Stimulated activated CD4-positive, alpha-beta T cell treated with anti-CD3 and anti-CD28 coated beads, Interleukin-12 subunit alpha, Interleukin-12 subunit beta, amount 100 ng/mL, for 24 hours (primary cell): Measurements from ENCODE around the gene CASP10.
"Not testable (repeated sequence)": the region's sequence is repeated elsewhere in the genome, so short reads cannot be mapped to it uniquely, and the experiment has no call there.

Experiments used
- DNase-seq, 2 experiments: peaks; one replicate each; pipeline ENCODE4 v3.0.0-alpha.2; 2020; ENCODE audit warnings: low read depth in 2 of 2

CASP10 gene, protein sequence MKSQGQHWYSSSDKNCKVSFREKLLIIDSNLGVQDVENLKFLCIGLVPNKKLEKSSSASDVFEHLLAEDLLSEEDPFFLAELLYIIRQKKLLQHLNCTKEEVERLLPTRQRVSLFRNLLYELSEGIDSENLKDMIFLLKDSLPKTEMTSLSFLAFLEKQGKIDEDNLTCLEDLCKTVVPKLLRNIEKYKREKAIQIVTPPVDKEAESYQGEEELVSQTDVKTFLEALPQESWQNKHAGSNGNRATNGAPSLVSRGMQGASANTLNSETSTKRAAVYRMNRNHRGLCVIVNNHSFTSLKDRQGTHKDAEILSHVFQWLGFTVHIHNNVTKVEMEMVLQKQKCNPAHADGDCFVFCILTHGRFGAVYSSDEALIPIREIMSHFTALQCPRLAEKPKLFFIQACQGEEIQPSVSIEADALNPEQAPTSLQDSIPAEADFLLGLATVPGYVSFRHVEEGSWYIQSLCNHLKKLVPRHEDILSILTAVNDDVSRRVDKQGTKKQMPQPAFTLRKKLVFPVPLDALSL

DNA sequence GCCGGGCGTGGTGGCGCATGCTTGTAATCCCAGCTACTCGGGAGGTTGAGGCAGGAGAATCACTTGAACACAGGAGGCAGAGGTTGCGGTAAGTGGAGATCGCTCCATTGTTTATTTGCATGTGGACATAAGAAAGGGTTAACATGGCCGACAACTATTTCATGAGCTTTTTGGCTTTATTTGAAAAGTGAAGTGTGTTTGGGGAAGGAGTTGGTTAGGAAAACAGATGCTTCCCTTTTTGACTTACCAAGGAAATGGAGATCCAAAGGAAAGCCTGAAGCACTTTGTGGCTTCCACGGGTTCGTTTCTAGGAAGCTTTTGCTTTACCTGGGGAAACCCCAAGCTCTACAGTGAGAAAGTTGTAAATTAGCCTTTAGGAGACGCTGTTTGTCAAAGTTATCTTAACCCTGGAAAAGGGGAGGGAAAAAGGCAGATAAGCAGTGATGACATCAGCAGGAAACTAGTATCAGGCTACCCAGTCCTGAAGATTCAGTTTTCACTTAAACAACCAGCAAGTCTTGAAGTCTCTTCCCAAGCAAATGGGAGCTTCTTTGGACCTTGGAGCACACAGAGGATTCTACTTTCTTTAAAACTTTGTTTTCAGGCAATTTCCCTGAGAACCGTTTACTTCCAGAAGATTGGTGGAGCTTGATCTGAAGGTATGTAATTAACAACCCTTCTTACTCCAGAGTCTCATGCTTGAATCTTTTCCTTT lies at the start of gene CASP10:
TSS of gene CASP10 (plus strand) at position 492 of the 715 bp plus-strand sequence. CDS start 2,637 bp downstream, outside the sequence.
- no peak for DNase-seq

DNA sequence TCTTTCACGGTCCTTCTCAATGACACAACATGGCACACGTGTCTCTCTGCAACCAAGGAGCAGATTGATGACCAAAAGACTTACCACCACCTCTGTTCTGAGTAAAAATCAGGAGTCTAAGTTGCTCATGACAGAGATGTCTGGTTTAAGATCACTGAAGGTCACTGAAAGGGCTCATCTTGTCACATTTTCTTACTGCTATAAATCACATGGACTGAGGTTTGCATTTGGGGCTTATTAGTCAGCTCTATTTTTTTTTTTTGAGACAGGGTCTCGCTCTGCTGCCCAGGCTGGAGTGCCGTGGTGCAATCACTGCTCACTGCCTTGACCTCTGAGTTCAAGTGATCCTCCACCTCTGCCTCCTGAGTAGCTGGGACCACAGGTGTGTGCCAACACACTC lies 47.6 kb upstream of the CASP10 start:
- no peak for DNase-seq

DNA sequence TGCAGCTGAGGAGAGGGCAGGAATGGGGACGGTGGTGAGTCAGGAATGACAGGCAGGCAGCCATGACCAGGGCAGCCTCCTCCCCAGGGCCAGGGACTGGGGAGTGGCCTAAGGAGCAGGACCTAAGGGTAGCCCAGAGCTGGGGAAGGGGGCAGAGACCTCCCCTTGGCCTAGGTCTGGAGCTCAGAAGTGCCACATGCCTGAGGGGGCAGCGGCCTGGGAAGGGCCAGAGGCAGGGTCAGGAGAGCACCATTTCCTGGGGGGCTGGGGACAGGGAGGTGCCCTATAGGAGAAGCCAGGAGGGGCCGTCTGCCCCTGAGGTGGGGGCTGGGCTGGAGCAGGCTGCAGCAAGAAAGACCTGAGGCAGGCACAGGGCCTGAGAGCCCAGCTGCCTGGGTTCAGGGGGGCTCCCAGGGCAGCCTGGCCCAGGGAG lies 46.0 kb upstream of the CASP10 start:
- DNase-seq = no peak

DNA sequence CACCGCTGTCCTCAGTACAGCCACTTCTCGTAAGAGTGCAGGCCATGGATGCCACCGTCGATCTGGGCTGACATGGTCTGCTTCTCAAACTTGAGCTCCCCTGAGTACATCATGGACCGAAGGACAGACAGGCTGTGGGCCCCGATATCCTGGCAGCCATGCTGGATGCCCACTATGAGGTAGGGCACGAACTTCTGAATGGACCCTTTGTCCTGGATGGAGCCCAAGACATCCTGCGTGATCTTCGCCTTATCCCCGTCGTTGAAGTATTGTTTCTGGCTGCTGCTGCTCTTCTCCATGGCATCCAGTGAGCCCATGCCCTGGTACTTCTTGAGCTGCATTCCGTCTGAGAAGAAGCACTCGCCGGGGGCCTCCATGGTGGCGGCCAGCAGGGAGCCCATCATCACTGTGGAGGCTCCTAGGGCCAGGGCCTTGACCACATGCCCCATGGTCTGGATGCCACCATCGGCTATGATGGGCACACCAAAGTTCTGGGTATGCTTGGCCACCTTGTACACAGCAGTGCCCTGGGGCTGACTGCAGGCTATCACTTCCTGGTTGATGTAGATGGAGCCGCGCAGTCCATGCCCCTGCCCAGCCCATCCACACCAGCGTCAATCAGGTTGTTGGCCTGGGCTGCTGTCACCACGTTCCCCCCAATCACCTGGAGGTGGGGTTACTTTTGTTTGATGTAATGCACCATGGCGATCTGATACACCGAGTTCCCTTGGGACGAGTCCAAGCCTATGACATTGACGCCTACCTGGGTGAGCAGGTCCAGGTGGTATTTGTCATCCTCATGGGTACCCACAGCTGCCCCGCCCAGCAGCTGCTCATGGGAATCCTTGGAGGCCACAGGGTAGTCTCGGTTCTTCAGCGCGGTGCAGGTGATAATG lies 45.2 kb upstream of the CASP10 start:
- no peak for DNase-seq

DNA sequence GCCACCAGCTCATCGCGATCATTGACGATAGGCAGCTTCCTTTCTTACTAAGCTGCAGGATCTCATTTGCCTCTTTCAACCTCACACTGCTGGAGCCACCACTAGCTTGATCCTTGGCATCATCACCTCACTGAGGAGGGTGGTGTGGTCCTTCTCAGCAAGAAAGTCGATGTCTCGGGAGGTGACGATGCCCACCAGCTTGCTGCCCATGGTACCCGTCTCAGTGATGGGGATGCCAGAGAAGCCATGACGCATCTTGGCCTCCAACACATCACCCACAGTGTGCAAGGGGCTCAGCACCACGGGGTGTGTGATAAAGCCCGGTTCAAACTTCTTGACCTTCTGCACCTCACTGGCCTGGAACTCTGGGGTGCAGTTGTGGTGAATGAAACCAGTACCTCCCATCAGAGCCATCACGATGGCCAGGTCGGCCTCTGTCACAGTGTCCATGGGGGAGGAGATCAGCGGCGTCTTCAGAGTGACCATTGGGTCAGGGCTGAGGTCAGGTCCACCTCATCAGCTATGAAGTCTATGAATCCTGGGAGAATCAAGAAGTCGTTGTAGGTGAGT lies 44.5 kb upstream of the CASP10 start:
- DNase-seq = no peak

DNA sequence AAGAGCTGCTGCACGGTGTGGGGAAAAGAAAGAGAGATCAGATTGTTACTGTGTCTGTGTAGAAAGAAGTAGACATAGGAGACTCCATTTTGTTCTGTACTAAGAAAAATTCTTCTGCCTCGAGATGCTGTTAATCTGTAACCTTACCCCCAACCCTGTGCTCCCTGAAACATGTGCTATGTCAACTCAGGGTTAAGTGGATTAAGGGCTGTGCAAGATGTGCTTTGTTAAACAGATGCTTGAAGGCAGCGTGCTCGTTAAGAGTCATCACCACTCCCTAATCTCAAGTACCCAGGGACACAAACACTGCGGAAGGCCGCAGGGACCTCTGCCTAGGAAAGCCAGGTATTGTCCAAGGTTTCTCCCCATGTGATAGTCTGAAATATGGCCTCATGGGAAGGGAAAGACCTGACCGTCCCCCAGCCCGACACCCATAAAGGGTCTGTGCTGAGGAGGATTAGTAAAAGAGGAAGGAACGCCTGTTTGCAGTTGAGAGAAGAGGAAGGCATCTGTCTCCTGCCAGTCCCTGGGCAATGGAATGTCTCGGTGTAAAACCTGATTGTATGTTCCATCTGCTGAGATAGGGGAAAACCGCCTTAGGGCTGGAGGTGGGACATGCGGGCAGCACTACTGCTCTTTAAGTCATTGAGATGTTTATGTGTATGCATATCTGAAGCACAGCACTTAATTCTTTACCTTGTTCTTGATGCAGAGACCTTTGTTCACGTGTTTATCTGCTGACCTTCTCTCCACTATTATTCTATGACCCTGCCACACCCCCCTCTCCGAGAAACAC lies 43.8 kb upstream of the CASP10 start:
- not testable (repeated sequence) for DNase-seq

DNA sequence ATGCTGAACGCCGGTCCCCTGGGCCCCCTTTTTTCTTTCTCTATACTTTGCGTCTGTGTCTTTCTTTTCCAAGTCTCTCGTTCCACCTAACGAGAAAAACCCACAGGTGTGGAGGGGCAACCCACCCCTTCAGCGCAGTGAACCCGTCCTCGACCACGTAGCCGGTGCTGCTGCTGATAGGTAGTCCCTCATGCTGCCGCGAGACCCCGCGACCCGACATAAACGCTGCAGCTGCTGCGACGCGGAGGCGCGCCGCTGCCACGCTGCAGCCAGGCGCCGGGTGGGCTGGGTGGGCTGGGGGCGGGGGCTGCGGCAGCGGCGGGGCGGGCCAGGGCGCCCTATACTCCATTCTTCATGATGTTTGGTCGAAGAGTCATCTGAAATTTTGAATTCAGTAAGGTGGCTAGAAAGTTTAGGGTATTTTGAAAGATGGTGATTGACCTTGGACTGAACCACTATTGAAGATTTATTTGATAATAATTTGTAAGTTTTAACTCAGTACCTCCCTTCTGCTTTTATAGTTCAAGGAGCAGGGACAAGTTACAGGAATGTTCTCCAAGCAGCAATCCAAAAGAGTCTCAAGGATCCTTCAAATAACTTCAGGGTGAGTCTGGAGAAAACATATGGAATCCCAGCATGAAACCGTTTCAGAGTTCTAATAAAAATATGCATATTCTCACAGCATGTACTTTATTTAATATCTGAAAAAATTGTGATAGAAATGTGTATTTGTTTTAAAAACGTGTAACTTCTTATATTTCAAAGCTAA lies 42.9 kb upstream of the CASP10 start:
- DNase-seq = no peak

DNA sequence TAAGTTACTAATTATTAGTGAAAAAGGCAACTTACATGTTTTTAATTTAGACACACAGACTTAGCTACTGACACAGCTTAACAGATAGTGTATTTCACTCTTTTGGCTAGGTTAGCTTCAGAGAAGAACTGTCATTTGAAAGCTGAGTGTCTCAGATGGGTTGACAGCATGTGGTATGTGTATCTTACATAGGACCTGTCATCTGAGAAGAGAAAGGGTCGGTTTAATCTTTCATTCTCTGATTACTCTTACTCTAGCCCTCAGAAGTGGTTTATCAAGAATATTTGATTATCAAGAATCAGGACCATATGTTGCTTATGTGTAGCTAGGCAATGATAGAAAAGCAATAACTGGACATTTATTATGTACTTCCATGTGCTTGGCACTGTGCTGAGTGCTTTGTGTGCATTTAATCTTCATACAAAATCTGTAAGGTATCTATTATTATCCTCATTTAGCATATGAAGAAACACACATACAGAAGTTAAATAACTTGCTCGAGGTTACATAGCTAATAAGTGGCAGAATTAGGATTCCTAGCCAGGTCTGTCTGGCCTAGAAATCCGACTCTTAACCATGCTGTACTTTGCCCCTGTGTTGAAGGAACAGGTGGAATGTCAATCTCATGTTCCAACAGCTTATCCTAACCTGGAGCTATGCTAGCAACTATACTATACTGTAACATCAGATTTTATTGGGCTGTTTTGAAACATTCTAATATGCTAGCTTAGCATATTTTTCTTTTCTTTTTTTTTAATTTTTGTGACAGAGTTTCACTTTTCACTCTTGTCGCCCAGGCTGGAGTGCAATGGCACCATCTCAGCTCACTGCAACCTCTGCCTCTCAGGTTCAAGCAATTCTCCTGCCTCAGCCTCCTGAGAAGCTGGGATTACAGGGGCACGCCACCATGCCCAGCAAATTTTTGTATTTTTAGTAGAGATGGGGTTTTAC lies 38.6 kb upstream of the CASP10 start:
- DNase-seq = no peak

DNA sequence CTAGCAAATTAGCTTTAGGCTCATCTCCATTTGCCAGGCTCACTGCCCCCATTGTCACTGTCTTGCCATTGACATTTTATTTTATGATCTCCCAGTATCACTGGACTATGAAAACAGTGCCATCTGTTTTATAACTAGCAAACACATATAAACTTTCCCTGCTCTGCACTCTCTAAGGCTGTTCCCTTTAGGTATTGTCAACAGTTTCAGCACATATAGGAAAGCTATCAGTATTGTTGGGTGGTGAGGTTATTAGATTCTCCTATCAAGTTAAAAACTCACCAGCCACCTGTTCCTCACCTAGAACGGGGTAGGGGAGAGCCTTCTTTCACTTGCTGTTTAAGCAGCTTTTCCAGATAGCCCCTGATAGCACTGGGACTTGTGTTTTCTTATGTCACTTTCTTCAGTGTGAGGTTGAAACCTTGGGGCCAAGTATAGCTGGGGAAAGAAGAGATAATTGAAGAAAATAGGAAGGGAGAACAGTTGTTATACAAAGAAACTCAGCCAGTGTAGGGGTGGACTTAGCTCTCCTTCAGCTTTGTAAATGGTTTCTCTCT lies 34.4 kb upstream of the CASP10 start:
- no peak for DNase-seq

DNA sequence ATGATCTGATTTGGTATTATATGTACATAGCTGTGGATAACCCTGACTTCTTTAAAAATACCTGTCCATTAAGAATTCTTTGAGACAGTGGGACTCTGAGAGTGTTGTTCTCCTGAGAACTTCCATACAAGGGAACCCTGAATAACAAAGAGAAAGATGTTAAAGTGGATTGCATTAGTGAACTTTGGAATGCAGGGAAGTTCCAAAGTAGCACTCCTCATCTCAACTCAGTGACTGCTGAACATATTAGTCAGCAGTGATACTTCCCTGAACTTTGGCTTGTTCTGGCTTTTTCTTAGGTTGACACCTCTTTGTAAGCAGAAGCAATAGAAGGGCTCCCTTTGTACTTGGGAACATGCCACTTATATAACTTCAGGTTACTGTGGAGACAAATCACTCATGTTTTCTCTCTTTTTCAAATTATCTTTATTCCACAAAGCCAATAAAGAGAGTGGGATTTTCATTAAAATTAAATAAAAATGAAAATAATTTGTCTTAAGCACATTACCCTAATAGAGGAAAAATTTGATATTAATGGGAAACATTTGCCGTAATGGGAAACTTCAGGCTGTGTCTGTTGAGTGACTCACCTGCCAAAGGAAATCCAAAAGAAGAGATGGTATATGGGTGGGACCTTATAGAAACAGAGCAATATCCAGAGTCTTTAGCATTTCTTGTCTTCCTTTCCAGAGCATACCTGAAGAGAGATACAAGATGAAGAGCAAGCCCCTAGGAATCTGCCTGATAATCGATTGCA lies 33.7 kb upstream of the CASP10 start:
- DNase-seq = no peak

DNA sequence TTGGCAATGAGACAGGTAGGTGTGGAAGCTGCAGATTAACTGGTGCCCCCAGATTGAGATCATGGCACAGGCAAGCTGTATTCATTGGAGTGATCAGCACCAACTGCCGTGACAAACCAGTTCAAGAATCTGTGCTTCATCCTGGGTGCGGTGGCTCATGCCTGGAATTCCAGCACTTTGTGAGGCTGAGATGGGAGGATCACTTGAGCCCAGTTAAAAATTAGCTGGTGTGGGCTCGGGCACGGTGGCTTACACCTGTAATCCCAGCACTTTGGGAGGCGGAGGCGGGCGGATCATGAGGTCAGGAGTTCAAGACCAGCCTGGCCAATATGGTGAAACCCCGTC lies 33.1 kb upstream of the CASP10 start:
- DNase-seq = not testable (repeated sequence)

DNA sequence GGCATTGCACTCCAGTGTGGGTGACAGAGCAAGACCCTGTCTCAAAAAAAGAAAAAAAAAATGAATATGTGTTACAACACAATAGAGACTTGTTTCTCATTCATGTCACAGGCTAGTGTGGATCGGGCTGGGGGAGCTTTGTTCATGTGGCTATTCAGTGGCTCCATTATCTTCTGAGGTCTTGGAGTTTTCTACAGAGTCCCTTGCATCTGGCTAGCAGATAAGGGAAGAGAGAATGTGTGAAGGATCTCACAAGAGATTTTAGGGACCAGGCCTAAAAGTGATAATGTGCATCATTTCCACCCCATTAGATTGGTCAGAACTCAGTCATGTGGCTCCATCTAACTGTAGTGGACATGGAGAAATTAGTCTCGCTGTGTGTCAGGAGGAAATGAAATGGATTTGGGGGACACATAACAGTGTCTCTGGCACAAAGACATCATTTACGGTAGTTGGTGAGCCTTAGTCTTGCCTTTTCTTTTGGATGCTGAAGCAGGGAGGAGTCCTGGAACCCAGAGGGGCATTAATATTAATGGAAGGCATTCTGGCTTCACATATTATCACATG lies 32.4 kb upstream of the CASP10 start:
- DNase-seq = no peak

DNA sequence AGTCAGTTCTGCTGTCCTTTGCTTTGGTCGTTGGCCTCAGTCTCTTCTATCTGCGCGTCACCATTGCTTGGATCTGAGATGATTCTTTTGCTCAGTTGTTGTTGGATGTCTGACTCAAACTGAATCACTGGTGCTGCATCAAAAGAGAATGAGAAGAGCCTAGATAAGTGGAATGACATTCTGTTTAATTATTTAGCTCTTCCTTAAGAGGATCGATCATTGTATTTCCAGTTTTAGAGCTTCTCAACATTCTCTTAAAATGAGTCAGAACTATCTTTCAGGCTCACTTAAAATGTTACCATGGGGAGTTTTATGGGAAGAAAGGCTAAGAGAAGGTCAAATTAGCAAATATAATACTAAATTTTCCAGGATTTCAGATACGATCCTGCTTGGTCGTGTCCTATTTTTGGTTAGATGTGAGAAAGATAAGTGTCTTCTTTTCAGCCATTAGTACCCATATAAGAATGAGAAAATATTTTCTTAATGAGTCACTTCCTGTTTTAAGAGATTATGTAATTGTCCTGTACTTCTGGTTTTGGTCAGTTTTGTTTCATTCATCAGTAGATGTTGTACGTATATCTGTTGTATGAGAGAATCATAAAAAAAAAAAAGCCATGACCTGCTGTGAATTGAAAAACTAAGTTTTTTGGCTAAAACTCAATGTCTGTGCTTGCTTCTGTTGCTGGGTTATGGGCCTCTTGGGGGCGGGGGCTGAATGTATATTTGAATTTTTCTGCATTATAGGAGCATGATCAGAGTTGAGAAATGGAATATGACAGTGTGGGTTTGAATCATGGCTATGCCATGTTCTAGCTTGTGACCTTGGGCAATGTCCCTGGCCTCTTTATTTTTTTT lies 31.6 kb upstream of the CASP10 start:
- no peak for DNase-seq

DNA sequence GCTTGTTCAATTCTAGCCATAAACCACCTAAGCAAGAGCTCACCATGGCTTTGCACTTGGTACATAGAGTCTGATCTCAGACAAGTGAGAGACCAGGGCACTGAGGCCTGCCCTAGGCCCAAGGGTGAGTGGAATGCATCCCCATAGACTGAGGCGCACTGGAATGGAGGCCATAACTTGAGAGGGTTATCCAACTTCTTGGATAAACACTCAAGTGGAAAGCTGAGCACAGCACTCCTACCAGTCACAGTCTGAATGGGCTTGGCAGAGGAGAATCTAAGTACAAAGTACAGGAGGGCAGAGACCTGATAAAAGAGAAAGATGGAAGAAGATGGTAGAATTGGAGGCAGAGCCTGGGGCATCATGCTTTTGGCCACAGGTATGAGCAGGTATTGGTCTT lies 30.4 kb upstream of the CASP10 start:
- no peak for DNase-seq

DNA sequence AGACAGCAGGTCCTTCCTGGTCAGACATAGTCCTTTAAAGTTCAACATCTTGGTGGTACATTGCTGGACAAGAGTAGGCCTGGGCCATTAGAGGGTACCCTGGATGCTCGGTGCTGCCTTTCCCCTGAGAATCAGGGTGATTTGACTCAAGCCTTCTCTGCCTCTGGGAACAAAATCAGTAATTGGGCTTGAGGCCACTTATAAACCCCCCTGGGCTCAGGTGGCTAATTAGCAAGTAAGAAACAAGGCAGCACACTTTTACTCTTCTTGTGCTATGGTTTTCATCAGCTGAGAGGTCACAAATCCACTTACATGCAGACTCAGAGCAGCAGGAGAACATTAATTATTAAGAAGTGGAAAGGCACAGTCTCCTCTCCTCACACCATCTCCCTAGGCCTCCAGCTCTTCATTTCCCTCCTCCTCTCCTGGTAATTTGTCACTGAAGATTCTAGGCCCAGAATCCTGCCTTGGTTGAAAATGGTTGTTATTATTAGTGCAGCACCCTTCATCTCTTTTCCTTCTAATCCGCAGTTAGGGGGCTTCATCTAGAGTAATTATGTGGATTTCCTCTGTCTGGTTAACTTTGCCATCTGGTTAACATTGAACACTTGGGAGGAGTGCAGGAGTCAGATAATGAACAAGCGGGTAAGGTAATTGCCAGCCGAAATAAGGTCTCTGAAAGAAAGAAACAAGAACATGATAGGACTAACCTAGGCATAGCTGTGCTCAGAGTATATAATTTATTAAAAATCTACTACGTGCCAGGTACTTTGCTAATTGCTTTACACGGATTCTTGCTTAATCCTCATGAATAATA lies 29.7 kb upstream of the CASP10 start:
- no peak for DNase-seq
